Skeletal muscle satellite cell (primary cell): Measurements from ENCODE around the gene RXFP4.

Experiments
- H3K27me3 ChIP-seq: 2 replicates; pipeline ENCODE4 v1.7.0; 2013; ENCODE audit warnings: low read length; ENCODE audit not compliant: control insufficient read depth, insufficient read depth
- H3K36me3 ChIP-seq: 2 replicates; pipeline ENCODE4 v1.7.0; 2013; ENCODE audit warnings: mild to moderate bottlenecking, control low read depth, low read length; ENCODE audit not compliant: insufficient read depth
- H3K4me1 ChIP-seq: 2 replicates; pipeline ENCODE4 v1.7.0; 2013; ENCODE audit warnings: low read length; ENCODE audit not compliant: control insufficient read depth, insufficient read depth
- H3K4me2 ChIP-seq: 2 replicates; pipeline ENCODE4 v1.7.0; 2013; ENCODE audit warnings: mild to moderate bottlenecking, low read length
- H3K4me3 ChIP-seq: 2 replicates; pipeline ENCODE4 v1.7.0; 2013; ENCODE audit warnings: low read length
- H3K9ac ChIP-seq: 2 replicates; pipeline ENCODE4 v1.7.0; 2013; ENCODE audit warnings: mild to moderate bottlenecking, low read depth, low read length, moderate library complexity
- H3K9me3 ChIP-seq: replicated peaks from 2 replicates; pipeline ENCODE4 v1.7.0; 2013; ENCODE audit warnings: mild to moderate bottlenecking, control low read depth, low read length

The RXFP4 gene

DNA sequence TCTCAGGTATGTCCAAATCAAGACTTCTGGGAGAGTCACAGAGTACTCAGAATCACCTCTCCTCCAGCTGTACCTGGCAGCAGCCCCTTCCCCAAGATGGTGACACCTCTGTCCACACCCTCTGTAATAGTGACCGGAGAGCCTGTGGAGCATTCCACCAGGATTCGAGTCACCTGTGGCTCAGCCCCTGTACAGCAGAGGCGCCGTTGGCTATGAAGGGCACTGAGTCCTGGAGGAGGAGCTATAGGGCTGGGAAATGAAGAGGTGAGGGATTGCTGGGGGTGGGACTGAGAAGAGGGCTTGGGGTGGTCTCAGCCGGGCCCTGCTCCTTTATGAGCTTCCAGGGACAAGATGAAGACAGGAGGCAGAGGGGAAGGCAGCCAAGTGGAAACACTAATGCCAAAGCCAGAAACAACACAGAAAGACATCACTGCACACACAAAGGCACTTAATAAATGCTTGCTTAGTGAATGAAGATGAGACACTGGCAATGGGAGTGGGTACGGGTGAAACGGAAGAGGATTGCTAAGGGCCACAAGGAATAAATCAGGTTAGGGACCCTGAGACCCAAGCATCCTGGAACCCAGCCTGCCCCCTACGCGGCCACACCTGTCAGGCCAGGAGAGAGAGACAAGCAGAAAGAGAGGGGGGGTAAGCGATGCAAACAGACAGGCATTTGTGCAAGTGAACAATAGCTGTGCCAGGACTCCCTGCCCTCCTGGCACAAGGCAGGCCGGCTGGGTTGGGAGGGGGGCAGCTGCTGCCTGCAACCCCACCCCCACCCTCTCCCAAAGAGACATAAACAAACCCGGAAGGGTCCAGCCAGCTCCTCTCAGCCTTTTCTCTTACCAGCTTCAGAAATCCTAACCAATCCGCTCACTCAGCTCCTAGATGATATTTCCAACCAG is 33.0 kb downstream of the RXFP4 start:
- H3K9me3 ChIP-seq: no peaks in the 10 kb centered on the region
- peak overlapping the region; percentile 92 for H3K9ac ChIP-seq
- peak overlapping the region; percentile 99 for H3K4me2 ChIP-seq
- H3K36me3 ChIP-seq: peaks cover 14% of the 10 kb centered on the region
- H3K4me3 ChIP-seq: peak overlapping the region; percentile 88
- peaks cover 75% of the 10 kb centered on the region for H3K4me1 ChIP-seq
- H3K27me3 ChIP-seq: no peaks in the 10 kb centered on the region

DNA sequence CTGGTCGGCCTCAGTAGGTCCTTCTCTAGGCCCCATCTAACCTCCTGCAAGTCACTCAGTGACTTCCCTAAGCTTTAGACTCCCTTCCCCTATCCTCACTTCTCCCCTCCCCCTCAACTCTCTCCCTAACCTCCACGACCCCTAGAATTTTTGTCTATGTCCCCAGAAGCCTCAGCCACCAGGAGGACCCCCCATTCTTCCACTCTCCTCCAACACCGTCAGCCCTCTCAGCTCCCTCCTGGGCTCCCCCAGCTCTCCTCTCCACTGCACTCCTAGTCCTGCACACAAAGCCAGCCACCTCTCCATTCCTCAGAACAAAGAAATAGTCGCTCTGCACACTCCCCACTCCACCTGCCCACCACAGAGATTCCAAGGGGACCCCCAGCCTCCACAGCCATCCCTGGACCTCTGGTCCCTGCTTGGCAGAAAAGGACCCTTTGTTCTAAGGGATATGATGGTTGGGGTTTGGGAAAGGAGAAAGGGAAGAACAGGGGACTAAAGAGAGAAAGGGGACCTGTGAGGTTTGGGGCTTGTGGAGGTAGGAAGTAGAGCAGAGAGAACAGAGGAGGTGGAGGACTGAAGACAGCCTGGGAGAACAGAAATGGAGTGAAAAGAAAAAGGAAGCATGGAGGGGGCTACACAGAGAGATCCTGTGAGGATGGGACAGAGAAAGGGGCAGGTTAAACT is 34.1 kb downstream of the RXFP4 start:
- H3K9ac ChIP-seq: peak overlapping the region; percentile 92
- H3K36me3 ChIP-seq: peaks cover 9% of the 10 kb centered on the region
- peak overlapping the region; percentile 99 for H3K4me2 ChIP-seq
- peak overlapping the region; percentile 88 for H3K4me3 ChIP-seq
- no peaks in the 10 kb centered on the region for H3K9me3 ChIP-seq
- no peaks in the 10 kb centered on the region for H3K27me3 ChIP-seq
- peaks cover 75% of the 10 kb centered on the region for H3K4me1 ChIP-seq

DNA sequence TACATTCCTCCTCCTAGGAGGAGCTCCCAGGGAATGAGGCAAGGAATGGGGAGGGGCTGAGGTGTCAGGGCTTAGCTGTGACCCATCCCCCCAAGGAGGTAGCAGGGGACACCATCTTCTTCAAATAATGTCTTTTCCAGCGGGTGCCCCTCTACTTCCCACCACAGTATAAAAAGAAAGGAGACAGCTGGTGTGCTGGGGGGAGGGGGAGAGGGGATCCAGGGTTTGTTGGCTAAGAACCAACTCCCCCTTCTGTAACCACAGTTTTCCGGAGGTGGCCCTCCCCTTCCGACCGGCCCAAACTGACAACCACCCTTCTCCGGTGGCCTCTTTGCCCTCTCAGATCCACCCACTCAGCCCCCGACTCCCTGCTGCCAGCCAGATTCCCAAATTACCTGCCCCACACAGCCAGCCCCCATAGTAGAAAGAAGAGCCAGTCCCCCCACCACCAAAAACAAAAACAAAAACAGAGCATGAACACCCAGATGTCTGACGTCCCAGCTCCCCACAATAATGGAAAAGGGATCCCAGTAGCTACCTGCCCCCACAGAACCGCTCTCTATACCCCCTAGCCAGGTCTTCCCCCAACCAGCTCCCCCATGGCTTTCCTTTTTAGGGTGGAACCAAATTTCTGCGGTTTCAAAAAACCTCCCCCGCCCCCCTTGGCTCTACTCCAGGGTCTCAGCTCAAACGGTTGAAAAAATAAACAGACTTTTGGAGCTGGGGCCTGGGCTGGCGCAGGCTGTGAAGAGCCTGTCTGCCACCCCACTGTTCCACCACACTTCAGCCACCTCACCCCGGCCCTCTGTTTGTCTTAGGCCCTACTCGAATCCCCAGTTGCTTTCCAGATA is 34.8 kb downstream of the RXFP4 start:
- peak overlapping the region; percentile 88 for H3K4me3 ChIP-seq
- H3K27me3 ChIP-seq: no peaks in the 10 kb centered on the region
- peaks cover 9% of the 10 kb centered on the region for H3K36me3 ChIP-seq
- peaks cover 76% of the 10 kb centered on the region for H3K4me1 ChIP-seq
- H3K9me3 ChIP-seq: no peaks in the 10 kb centered on the region
- peak overlapping the region; percentile 99 for H3K4me2 ChIP-seq
- H3K9ac ChIP-seq: peak overlapping the region; percentile 92

DNA sequence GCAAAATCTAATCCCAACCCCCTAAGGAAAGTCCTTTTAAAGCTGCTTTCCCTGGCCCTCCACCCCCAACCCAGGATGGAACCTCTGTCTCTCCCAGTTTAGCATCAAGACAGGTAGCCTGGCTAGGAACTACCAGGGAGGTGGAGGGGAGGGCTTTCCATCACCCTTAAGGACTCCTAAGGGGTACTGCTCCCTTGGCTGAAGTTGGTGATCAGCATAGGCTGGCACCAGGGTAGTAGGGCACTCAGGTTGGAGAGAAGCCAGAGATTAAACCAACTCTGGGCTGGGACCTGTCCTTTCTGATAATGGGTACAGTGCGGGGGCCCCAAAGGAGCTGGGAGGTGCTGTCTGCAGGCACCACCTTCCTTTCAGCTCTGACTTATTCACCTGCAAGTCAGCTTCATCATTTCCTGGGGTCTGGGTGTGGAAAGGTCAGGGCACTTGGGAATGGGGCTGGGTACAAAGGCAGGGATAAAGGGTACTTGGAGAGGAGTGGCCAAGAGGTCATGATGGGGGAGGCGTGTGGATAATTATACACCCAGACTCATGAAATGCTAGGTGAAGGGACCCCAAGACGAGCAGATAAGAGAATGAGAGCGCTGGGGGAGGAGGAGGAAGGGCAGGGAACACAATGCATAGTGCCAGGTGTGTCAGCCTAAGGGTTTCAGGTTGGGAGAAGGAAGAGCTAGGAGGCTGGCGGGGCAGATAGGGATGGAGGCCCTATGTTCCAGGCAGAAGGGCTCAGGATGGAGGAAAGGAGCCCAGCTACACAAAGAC is 35.7 kb downstream of the RXFP4 start:
- peaks cover 80% of the 10 kb centered on the region for H3K4me1 ChIP-seq
- peak overlapping the region; percentile 99 for H3K4me2 ChIP-seq
- H3K4me3 ChIP-seq: peak overlapping the region; percentile 88
- H3K27me3 ChIP-seq: no peaks in the 10 kb centered on the region
- H3K9me3 ChIP-seq: no peaks in the 10 kb centered on the region
- peak overlapping the region; percentile 92 for H3K9ac ChIP-seq
- peaks cover 8% of the 10 kb centered on the region for H3K36me3 ChIP-seq

DNA sequence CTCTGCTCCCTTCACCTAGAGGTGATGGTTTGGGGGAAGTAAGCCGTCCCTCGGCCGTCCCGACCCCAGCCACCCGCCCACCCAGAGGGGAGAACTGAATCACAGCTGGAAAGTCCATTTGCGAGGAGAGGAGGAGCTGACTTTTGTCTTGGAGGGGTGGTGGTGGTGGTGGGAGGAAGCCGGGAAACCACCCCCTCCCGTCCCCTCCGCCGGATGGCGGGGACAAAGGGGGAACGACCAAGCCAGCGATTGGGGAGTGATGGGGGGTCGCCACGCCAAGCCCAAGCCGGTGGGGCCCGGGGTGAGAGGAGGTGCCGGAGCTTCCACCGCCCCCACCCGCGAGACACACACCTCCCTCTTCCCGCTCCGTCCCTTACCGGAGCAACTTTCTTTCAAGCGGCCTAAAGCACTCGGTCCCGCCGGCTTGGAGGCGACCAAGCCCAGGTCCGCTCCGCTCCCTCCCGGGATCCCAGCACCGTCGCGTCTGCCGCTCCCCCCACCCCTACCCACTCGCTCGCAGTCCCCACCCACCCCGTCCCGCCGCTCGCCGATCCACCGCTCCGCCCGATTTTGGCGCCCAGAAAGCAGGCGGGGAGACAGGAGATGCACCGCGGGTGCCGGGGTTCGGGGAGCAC is 36.4 kb downstream of the RXFP4 start:
- Histone ChIP-seq H3K4me2 (peak overlapping the region; percentile 99), H3K4me1 (peaks cover 80% of the 10 kb centered on the region), H3K9ac (peak overlapping the region; percentile 92), H3K9me3 (no peaks in the 10 kb centered on the region), H3K36me3 (peaks cover 1% of the 10 kb centered on the region), H3K4me3 (peak overlapping the region; percentile 88), H3K27me3 (no peaks in the 10 kb centered on the region)

DNA sequence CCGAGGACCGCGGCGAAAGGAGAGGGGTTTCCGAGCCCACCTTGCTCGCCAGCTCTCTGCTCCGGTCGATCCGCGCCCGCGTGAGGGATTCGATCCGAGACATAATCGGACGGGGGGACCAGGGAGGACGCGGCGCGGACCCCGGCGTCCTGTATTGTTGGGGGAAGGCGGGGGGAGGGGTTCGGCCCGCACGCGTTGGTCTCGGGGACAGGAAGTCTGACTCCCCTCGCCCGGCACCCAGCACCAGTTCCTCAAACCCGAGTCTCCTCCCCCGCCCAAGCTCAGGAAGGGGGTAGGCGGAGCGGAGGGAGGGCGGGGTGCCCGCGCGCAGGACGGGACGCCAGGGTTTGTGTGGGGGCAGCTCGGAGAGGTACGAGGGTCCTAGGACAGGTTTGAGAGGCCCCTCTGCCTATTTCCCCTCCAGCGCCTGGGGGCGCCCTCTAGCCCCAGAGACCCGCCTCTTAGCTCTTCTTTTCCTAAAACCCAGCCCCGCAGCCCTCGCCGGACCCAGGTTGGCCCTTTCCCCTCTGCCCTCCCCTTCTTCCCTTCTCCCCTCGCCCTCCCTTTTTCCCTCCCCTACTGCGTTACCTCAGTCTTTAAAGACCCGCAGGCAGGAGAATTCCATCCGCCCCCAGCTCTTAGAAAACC is 37.0 kb downstream of the RXFP4 start, which contains the start of gene ARHGEF2:
Gene ARHGEF2 (minus strand): TSS at position 223 of the 648 bp plus-strand sequence. CDS start 120 bp downstream, at position 103.
- H3K36me3 ChIP-seq: no peaks in the 10 kb centered on the region
- peaks cover 84% of the 10 kb centered on the region for H3K4me1 ChIP-seq
- peak within 1 kb of the TSS; percentile 99 for H3K4me2 ChIP-seq
- H3K9ac ChIP-seq: peak within 1 kb of the TSS; percentile 92
- no peaks in the 10 kb centered on the region for H3K9me3 ChIP-seq
- peak within 1 kb of the TSS; percentile 88 for H3K4me3 ChIP-seq
- no peaks in the 10 kb centered on the region for H3K27me3 ChIP-seq

DNA sequence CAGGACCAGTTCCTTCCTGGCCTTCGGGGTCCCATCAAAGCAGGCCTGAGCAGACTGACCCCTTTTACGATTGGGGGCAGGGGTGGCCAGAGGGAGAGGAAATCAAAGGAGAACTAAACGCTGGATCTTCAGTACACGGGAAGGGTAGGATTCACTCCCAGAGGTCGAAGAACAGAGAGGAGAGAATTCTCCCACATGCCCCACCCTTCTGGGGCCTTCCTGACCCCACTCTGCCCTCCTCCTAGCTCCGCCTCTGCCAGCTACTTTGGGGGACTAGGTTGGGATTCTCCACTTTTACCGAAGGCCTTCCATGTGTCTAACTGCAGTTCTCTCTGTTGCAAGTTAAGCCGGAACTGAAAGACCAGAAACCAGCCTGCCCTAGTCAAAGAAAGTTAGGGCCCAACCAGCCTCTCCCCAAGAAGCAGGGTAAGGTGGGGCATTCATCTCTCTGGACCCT is 37.6 kb downstream of the RXFP4 start:
- H3K4me1 ChIP-seq: peaks cover 86% of the 10 kb centered on the region
- peak overlapping the region; percentile 99 for H3K4me2 ChIP-seq
- peak overlapping the region; percentile 88 for H3K4me3 ChIP-seq
- no peaks in the 10 kb centered on the region for H3K9me3 ChIP-seq
- H3K36me3 ChIP-seq: no peaks in the 10 kb centered on the region
- no peaks in the 10 kb centered on the region for H3K27me3 ChIP-seq
- H3K9ac ChIP-seq: peak overlapping the region; percentile 92

DNA sequence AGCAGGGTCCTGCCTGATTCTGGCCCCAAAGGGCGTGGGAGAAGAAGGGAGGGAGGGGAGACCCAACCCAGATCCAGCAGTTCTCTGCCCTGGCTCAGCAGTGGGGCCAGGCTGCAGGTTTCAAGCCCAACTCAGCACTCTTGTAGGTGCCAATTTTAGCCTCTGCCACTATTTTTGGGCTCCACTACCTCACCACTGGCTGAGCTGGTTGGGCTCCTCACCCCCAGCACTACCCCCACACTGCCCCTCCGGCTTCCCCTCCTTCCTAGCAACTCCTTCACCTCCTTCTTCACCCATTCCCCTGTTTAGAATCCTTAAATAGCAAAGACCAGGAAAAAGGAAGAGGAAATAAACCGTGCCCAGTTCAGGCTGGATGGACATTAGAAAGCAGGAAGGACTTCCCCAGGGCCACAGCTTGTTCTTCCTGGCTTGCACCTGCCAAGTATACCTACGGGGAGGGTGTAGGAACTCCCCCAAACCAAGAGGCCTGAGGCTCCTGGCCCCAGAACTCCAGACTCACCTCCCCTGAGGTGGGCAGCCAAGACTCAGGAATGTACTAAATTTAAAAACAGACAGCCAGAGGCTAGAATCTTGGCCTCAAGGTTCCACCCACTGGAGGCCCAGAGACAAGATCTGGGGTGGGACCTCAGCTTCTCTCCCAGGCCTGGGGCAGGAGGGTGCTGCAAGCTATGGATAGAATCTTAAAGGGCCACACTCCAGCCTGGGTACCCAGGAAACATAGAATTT is 38.3 kb downstream of the RXFP4 start:
- Histone ChIP-seq H3K27me3 (no peaks in the 10 kb centered on the region), H3K9ac (peak overlapping the region; percentile 92), H3K9me3 (no peaks in the 10 kb centered on the region), H3K4me2 (peak overlapping the region; percentile 99), H3K36me3 (no peaks in the 10 kb centered on the region), H3K4me3 (peak overlapping the region; percentile 88), H3K4me1 (peaks cover 81% of the 10 kb centered on the region)

DNA sequence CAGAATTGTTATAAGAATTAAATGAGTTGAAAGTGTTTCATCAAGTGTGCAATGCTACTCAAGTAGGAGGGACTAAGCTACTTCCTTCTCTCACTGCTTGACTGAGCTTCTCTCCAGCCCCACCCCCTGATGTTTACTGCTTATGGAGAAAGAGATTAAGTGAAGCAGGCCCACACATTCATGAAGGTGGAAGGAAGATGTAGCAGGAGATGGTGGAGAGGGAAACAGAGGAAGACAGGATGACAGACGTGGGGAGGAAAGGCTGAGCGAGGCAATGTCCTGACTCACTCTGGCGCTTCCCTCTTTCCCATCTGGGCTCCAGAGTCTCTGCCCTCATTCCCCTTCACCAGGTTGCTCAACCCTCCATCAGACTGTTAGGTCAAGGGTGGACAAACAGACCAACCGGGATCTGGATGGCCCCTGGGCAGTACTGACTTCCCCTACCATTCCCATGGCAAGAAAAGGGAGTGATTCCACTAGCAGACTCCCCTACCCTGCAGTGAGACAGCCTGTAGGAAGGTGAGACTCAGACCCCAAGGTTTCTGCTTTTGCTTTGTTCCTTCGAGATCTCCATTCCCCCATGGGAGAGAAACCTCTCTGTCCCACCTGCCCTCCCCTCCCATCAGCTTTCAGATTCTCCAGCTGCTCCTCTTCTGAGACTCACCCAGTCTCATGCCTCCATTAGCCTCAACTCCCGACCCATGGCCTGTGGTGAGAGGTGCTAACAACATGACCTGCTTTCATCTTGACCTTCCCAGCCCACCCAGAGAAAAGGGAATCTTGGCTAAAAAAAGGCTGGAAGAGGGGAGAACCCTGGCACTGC is 40.0 kb downstream of the RXFP4 start:
- no peaks in the 10 kb centered on the region for H3K36me3 ChIP-seq
- H3K9me3 ChIP-seq: no peaks in the 10 kb centered on the region
- no peak overlapping the region for H3K9ac ChIP-seq
- peak overlapping the region; percentile 99 for H3K4me2 ChIP-seq
- H3K27me3 ChIP-seq: no peaks in the 10 kb centered on the region
- H3K4me1 ChIP-seq: peaks cover 64% of the 10 kb centered on the region
- H3K4me3 ChIP-seq: peak overlapping the region; percentile 25
